Naive thymus-derived CD8-positive, alpha-beta T cell (primary cell): ENCODE measurements around the gene LUZP2. TPM values are rescaled to one million over a fixed set of nuclear protein-coding genes. Genes with fewer than 3 reads are reported as not detected.

Experiments
- ATAC-seq, 2 donors: fragments of 150-1000 bp; cut with Tn5 transposase in 1 of 2; sonication (Bioruptor Pico), chemical (Tn5 transposase) in 1 of 2; 1 replicate in 1 of 2; 2 replicates in 1 of 2; pipeline ENCODE4 v1.10.0; 2021; ENCODE audit warnings: mild to moderate bottlenecking in 2 of 2, moderate library complexity in 2 of 2
- POLR2A ChIA-PET: fragments of 350-600 bp; sonication (Branson Sonifier 250); formaldehyde crosslinking; loops from one replicate; lab custom pipeline; 2021; ENCODE audit warnings: antibody characterized with exemption; lab: Charles Lee
- DNase-seq, 10 donors: peaks; one replicate each; pipeline versions ENCODE4 v3.0.0 to v3.0.0-alpha.2; 2020 to 2022
- H3K27ac Mint-ChIP-seq, 10 donors: one replicate each; pipeline ENCODE4 v1.8.0; 2020 to 2022; ENCODE audit warnings: mild to moderate bottlenecking in 10 of 10, mixed read lengths in 10 of 10, moderate library complexity in 4 of 10, inconsistent platforms in 1 of 10
- H3K27me3 Mint-ChIP-seq, 5 donors: one replicate each; pipeline ENCODE4 v1.8.0; 2021 to 2022; ENCODE audit warnings: mixed read lengths in 5 of 5
- H3K36me3 Mint-ChIP-seq, 3 donors: one replicate each; pipeline ENCODE4 v1.8.0; 2020 to 2022; ENCODE audit warnings: mixed read lengths in 3 of 3, mild to moderate bottlenecking in 2 of 3, inconsistent platforms in 1 of 3
- H3K4me1 Mint-ChIP-seq, 4 donors: one replicate each; pipeline ENCODE4 v1.8.0; 2021 to 2022; ENCODE audit warnings: mixed read lengths in 4 of 4
- H3K4me3 Mint-ChIP-seq, 10 donors: one replicate each; pipeline ENCODE4 v1.8.0; 2020 to 2022; ENCODE audit warnings: mild to moderate bottlenecking in 10 of 10, mixed read lengths in 10 of 10, moderate library complexity in 6 of 10, inconsistent platforms in 1 of 10
- H3K9me3 Mint-ChIP-seq, 9 donors: one replicate each; pipeline ENCODE4 v1.8.0; 2020 to 2022; ENCODE audit warnings: mixed read lengths in 9 of 9, mild to moderate bottlenecking in 3 of 9, inconsistent platforms in 1 of 9, moderate library complexity in 1 of 9
- polyA plus RNA-seq, 3 donors: library from polyadenylated mRNA; unstranded; fragments of 300-500 nt; fragmentation: Illumina TruSeq; gene quantifications; one replicate each; pipeline ENCODE4 v1.2.3, GENCODE V29; 2021
- total RNA-seq, 8 experiments: library from RNA in 2 of 8; stranded (reverse) in 2 of 8; gene quantifications; one replicate each; pipeline ENCODE4 v1.2.3 and lab custom pipeline; 2021 to 2026

The LUZP2 gene
- total and polyA plus RNA-seq, 5 experiments from 2014 or later: not detected

GRCh38 chr11:24619900-24620299, 123.0 kb downstream of the LUZP2 start:
- Mint-ChIP-seq H3K4me1 (no peaks in the 10 kb centered on the region), H3K27me3 (no peaks in the 10 kb centered on the region), H3K4me3 (no peak overlapping the region), H3K27ac (no peak overlapping the region), H3K36me3 (no peaks in the 10 kb centered on the region), H3K9me3 (peaks cover 0 to 7% (median 3%) of the 10 kb centered on the region in 9 donors)
- ATAC-seq (no peak), DNase-seq (no peak)
- POLR2A ChIA-PET: no interaction called here

- POLR2A ChIA-PET: no interaction called here
- no peak overlapping the region for H3K27ac Mint-ChIP-seq
- peaks cover 0 to 5% (median 2%) of the 10 kb centered on the region in 9 donors for H3K9me3 Mint-ChIP-seq
- H3K36me3 Mint-ChIP-seq: no peaks in the 10 kb centered on the region
- ATAC-seq: no peak
- no peak for DNase-seq
- no peaks in the 10 kb centered on the region for H3K4me1 Mint-ChIP-seq
- H3K4me3 Mint-ChIP-seq: no peak overlapping the region
- no peaks in the 10 kb centered on the region for H3K27me3 Mint-ChIP-seq
Observed at GRCh38 chr11:24622262-24622661, 125.4 kb downstream of the LUZP2 start.

GRCh38 chr11:24623121-24623520, 126.3 kb downstream of the LUZP2 start:
- peaks cover 0 to 5% (median under 1%) of the 10 kb centered on the region in 9 donors for H3K9me3 Mint-ChIP-seq
- H3K36me3 Mint-ChIP-seq: no peaks in the 10 kb centered on the region
- H3K4me3 Mint-ChIP-seq: no peak overlapping the region
- no peaks in the 10 kb centered on the region for H3K4me1 Mint-ChIP-seq
- no peaks in the 10 kb centered on the region for H3K27me3 Mint-ChIP-seq
- ATAC-seq (no peak), DNase-seq (no peak)
- POLR2A ChIA-PET: no interaction called here
- H3K27ac Mint-ChIP-seq: no peak overlapping the region

- POLR2A ChIA-PET: no interaction called here
- Mint-ChIP-seq H3K27ac (no peak overlapping the region), H3K36me3 (no peaks in the 10 kb centered on the region), H3K9me3 (peaks cover 0 to 5% (median 1%) of the 10 kb centered on the region in 9 donors), H3K4me1 (no peaks in the 10 kb centered on the region), H3K27me3 (no peaks in the 10 kb centered on the region), H3K4me3 (no peak overlapping the region)
- DNase-seq (no peak), ATAC-seq (no peak)
Observed at GRCh38 chr11:24624432-24624831, 127.6 kb downstream of the LUZP2 start.

- POLR2A ChIA-PET: no interaction called here
- no peak overlapping the region for H3K27ac Mint-ChIP-seq
- ATAC-seq (no peak), DNase-seq (no peak)
- H3K27me3 Mint-ChIP-seq: no peaks in the 10 kb centered on the region
- H3K36me3 Mint-ChIP-seq: no peaks in the 10 kb centered on the region
- no peak overlapping the region for H3K4me3 Mint-ChIP-seq
- H3K9me3 Mint-ChIP-seq: peaks cover 0 to 8% (median 0%) of the 10 kb centered on the region in 9 donors
- H3K4me1 Mint-ChIP-seq: no peaks in the 10 kb centered on the region
Observed at GRCh38 chr11:24625975-24626374, 129.1 kb downstream of the LUZP2 start.

GRCh38 chr11:24628224-24628776, 131.4 kb downstream of the LUZP2 start:
- Mint-ChIP-seq H3K9me3 (peaks cover 0 to 8% (median 0%) of the 10 kb centered on the region in 9 donors), H3K27ac (no peak overlapping the region)

GRCh38 chr11:24634606-24635160, 137.8 kb downstream of the LUZP2 start:
- H3K27ac Mint-ChIP-seq: no peak overlapping the region
- no peaks in the 10 kb centered on the region for H3K36me3 Mint-ChIP-seq
- ATAC-seq (no peak), DNase-seq (no peak)
- H3K4me3 Mint-ChIP-seq: no peak overlapping the region
- POLR2A ChIA-PET: no interaction called here
- peaks cover 0 to 5% (median 3%) of the 10 kb centered on the region in 9 donors for H3K9me3 Mint-ChIP-seq
- H3K4me1 Mint-ChIP-seq: no peaks in the 10 kb centered on the region
- H3K27me3 Mint-ChIP-seq: no peaks in the 10 kb centered on the region

More at GRCh38 chr11:24628224-24628776, 131.4 kb downstream of the LUZP2 start:
- no peaks in the 10 kb centered on the region for H3K36me3 Mint-ChIP-seq
- no peaks in the 10 kb centered on the region for H3K27me3 Mint-ChIP-seq
- DNase-seq (no peak), ATAC-seq (no peak)
- POLR2A ChIA-PET: no interaction called here
- no peak overlapping the region for H3K4me3 Mint-ChIP-seq
- H3K4me1 Mint-ChIP-seq: no peaks in the 10 kb centered on the region

- POLR2A ChIA-PET: no interaction called here
- Mint-ChIP-seq H3K9me3 (peaks cover 0 to 9% (median 2%) of the 10 kb centered on the region in 9 donors), H3K36me3 (no peaks in the 10 kb centered on the region), H3K27me3 (no peaks in the 10 kb centered on the region), H3K4me1 (no peaks in the 10 kb centered on the region), H3K4me3 (no peak overlapping the region), H3K27ac (no peak overlapping the region)
- DNase-seq (no peak), ATAC-seq (no peak)
Observed at GRCh38 chr11:24635588-24636290, 138.9 kb downstream of the LUZP2 start.

- no peaks in the 10 kb centered on the region for H3K36me3 Mint-ChIP-seq
- POLR2A ChIA-PET: no interaction called here
- no peak overlapping the region for H3K4me3 Mint-ChIP-seq
- H3K27ac Mint-ChIP-seq: no peak overlapping the region
- DNase-seq: no peak
- no peaks in the 10 kb centered on the region for H3K4me1 Mint-ChIP-seq
- H3K9me3 Mint-ChIP-seq: peaks cover 0 to 9% (median 2%) of the 10 kb centered on the region in 9 donors
- ATAC-seq: no peak
- H3K27me3 Mint-ChIP-seq: no peaks in the 10 kb centered on the region
Observed at GRCh38 chr11:24636291-24636629, 139.4 kb downstream of the LUZP2 start.

GRCh38 chr11:24637520-24637919, 140.7 kb downstream of the LUZP2 start:
- no peaks in the 10 kb centered on the region for H3K36me3 Mint-ChIP-seq
- no peak overlapping the region for H3K4me3 Mint-ChIP-seq
- no peak for ATAC-seq
- POLR2A ChIA-PET: no interaction called here
- H3K9me3 Mint-ChIP-seq: peaks cover 0 to 14% (median 3%) of the 10 kb centered on the region in 9 donors
- H3K27ac Mint-ChIP-seq: peak overlapping the region in 1 of 10 donors; percentile 34
- DNase-seq: no peak
- no peaks in the 10 kb centered on the region for H3K4me1 Mint-ChIP-seq
- no peaks in the 10 kb centered on the region for H3K27me3 Mint-ChIP-seq

- H3K4me3 Mint-ChIP-seq: no peak overlapping the region
- no peaks in the 10 kb centered on the region for H3K36me3 Mint-ChIP-seq
- no peak overlapping the region for H3K27ac Mint-ChIP-seq
- POLR2A ChIA-PET: no interaction called here
- peaks cover 0 to 25% (median 7%) of the 10 kb centered on the region in 9 donors for H3K9me3 Mint-ChIP-seq
- no peaks in the 10 kb centered on the region for H3K4me1 Mint-ChIP-seq
- no peak for ATAC-seq
- no peak for DNase-seq
- no peaks in the 10 kb centered on the region for H3K27me3 Mint-ChIP-seq
Observed at GRCh38 chr11:24642648-24643047, 145.8 kb downstream of the LUZP2 start.

GRCh38 chr11:24645563-24645962, 148.7 kb downstream of the LUZP2 start:
- Mint-ChIP-seq H3K4me1 (no peaks in the 10 kb centered on the region), H3K4me3 (no peak overlapping the region), H3K9me3 (peaks cover 0 to 17% (median 5%) of the 10 kb centered on the region in 9 donors), H3K36me3 (no peaks in the 10 kb centered on the region), H3K27ac (no peak overlapping the region), H3K27me3 (no peaks in the 10 kb centered on the region)
- POLR2A ChIA-PET: interaction anchor here (0.6 kb wide), 1 partner anchor 20 kb away, joined by 3 read pairs; no protein-coding TSS in a partner anchor
- DNase-seq (no peak), ATAC-seq (no peak)

- H3K27me3 Mint-ChIP-seq: no peaks in the 10 kb centered on the region
- POLR2A ChIA-PET: no interaction called here
- no peak for ATAC-seq
- no peaks in the 10 kb centered on the region for H3K4me1 Mint-ChIP-seq
- H3K27ac Mint-ChIP-seq: no peak overlapping the region
- no peaks in the 10 kb centered on the region for H3K36me3 Mint-ChIP-seq
- no peak overlapping the region for H3K4me3 Mint-ChIP-seq
- DNase-seq: no peak
- H3K9me3 Mint-ChIP-seq: peaks cover 0 to 11% (median 5%) of the 10 kb centered on the region in 9 donors
Observed at GRCh38 chr11:24651873-24652272, 155.0 kb downstream of the LUZP2 start.
